K562 (cell line): ENCODE data around the gene ADGRB3. TPM values are rescaled to one million over a fixed set of nuclear protein-coding genes. Genes with fewer than 3 reads are reported as not detected.

ENCODE experiments used
- CEBPB ChIP-seq: fragments of 450-650 bp; IDR thresholded peaks from 2 replicates; pipeline ENCODE4 v1.6.1; 2016; ENCODE audit warnings: missing genetic modification characterization, missing compliant biosample characterization
- CXXC5 ChIP-seq: fragments of 250-450 bp; sonication (Bioruptor Pico); IDR thresholded peaks from 2 replicates; pipeline ENCODE4 v1.8.0; 2022; ENCODE audit warnings: inconsistent platforms, mild to moderate bottlenecking, moderate library complexity
- DPF2 ChIP-seq: fragments of 450-650 bp; IDR thresholded peaks from 2 replicates; pipeline ENCODE4 v1.6.1; 2016
- EHMT2 ChIP-seq: fragments of 450-650 bp; IDR thresholded peaks from 2 replicates; pipeline ENCODE4 v1.6.1; 2018; ENCODE audit warnings: antibody characterized with exemption
- FOXK2 ChIP-seq, 2 experiments: fragments of 450-650 bp; IDR thresholded peaks in 1 of 2; conservative IDR thresholded peaks in 1 of 2; 2 replicates each; pipeline ENCODE4 v1.6.1; 2016; ENCODE audit warnings: low read depth in 2 of 2, mild to moderate bottlenecking in 1 of 2
- HDGF ChIP-seq: fragments of 450-650 bp; IDR thresholded peaks from 2 replicates; pipeline ENCODE4 v1.6.1; 2016
- LEF1 ChIP-seq: fragments of 450-650 bp; IDR thresholded peaks from 2 replicates; pipeline ENCODE4 v1.6.1; 2016; ENCODE audit warnings: mild to moderate bottlenecking
- MTA2 ChIP-seq: fragments of 450-650 bp; IDR thresholded peaks from 2 replicates; pipeline ENCODE4 v1.6.1; 2016; ENCODE audit warnings: low read depth
- MXI1 ChIP-seq: IDR thresholded peaks from 2 replicates; pipeline ENCODE4 v1.6.1; 2011; ENCODE audit warnings: low read depth, mild to moderate bottlenecking, improper control_type of control experiment, low read length
- MYC ChIP-seq, 2 experiments: fragments of 250-450 bp in 1 of 2; sonication (Bioruptor Pico) in 1 of 2; IDR thresholded peaks; 2 replicates each; pipeline versions ENCODE4 v1.5.1 to v1.6.1; 2012 to 2021; ENCODE audit warnings: low read depth in 2 of 2, borderline replicate concordance in 1 of 2, improper control_type of control experiment in 1 of 2, low read length in 1 of 2, mild to moderate bottlenecking in 1 of 2, moderate library complexity in 1 of 2
- NCOR1 ChIP-seq: fragments of 450-650 bp; IDR thresholded peaks from 2 replicates; pipeline ENCODE4 v1.6.1; 2016; ENCODE audit warnings: mild to moderate bottlenecking, moderate library complexity
- NR2C2 ChIP-seq, 2 experiments: fragments of 200-800 bp in 1 of 2; sonication (Bioruptor generic) in 1 of 2; sonication (generic) in 1 of 2; formaldehyde crosslinking in 1 of 2; IDR thresholded peaks; 2 replicates each; pipeline versions ENCODE4 v1.6.1 to v1.8.0; 2016 to 2022; ENCODE audit warnings: mild to moderate bottlenecking in 1 of 2, missing compliant biosample characterization in 1 of 2, missing genetic modification characterization in 1 of 2, missing genetic modification reagents in 1 of 2
- SMAD4 ChIP-seq: fragments of 250-450 bp; sonication (Bioruptor Pico); conservative IDR thresholded peaks from 2 replicates; pipeline ENCODE4 v1.8.0; 2021; ENCODE audit warnings: inconsistent platforms, mild to moderate bottlenecking, moderate library complexity
- SMARCA4 ChIP-seq: fragments of 450-650 bp; IDR thresholded peaks from 2 replicates; pipeline ENCODE4 v1.6.1; 2016
- SOX6 ChIP-seq: fragments of 450-650 bp; IDR thresholded peaks from 2 replicates; pipeline ENCODE4 v1.6.1; 2014; ENCODE audit warnings: mild to moderate bottlenecking
- SRF ChIP-seq, 2 experiments: fragments of 250-450, 450-650 bp in 1 of 2; sonication (Bioruptor Pico) in 1 of 2; sonication (generic) in 1 of 2; formaldehyde crosslinking; IDR thresholded peaks; 2 replicates each; pipeline versions ENCODE4 v1.5.0 to v1.5.1; 2020 to 2022; ENCODE audit warnings: mild to moderate bottlenecking in 1 of 2, missing genetic modification reagents in 1 of 2
- TAF9B ChIP-seq: fragments of 450-650 bp; IDR thresholded peaks from 2 replicates; pipeline ENCODE4 v1.6.1; 2018; ENCODE audit warnings: mild to moderate bottlenecking; ENCODE audit not compliant: partially characterized antibody
- ZKSCAN3 ChIP-seq: fragments of 250-450 bp; sonication (Bioruptor Pico); IDR thresholded peaks from 2 replicates; pipeline ENCODE4 v1.4.0; 2020
- ZNF707 ChIP-seq: fragments of 250-450 bp; sonication (Bioruptor Pico); conservative IDR thresholded peaks from 2 replicates; pipeline ENCODE4 v1.8.0; 2022; ENCODE audit warnings: inconsistent platforms, mild to moderate bottlenecking, moderate library complexity
- polyA plus RNA-seq, 8 experiments: library from polyadenylated mRNA; depleted of rRNA in 4 of 8; stranded (reverse) in 5 of 8; unstranded in 3 of 8; fragments of >200 nt; fragmentation: Nextera tagmentation in 2 of 8; fragmentation: Illumina TruSeq in 1 of 8; extraction: Ambion mirVana in 2 of 8; extraction: Trizol in 1 of 8; gene quantifications; 2 replicates each; pipeline versions ENCODE4 v1.2.1 to v1.2.3, GENCODE V29; 2011 to 2014; ENCODE audit warnings: inconsistent platforms in 1 of 8, missing spikeins in 1 of 8
- total RNA-seq, 7 experiments: library from RNA; depleted of rRNA in 6 of 7; stranded (reverse); fragments of >200 nt in 6 of 7; fragmentation: Illumina TruSeq in 2 of 7; extraction: Trizol in 2 of 7; gene quantifications; 2 replicates each; pipeline versions ENCODE4 v1.2.1 to v1.2.3, GENCODE V29; 2011 to 2021; ENCODE audit warnings: low replicate concordance in 1 of 7
- TF ChIP-seq, protein P1 (sequence below), 2 experiments: fragments of 450-650 bp; IDR thresholded peaks; 2 replicates each; pipeline ENCODE4 v1.6.1; 2016
- TF ChIP-seq, protein P2 (sequence below): fragments of 200-800 bp; sonication (Bioruptor generic); IDR thresholded peaks from 2 replicates; pipeline ENCODE4 v1.6.1; 2017; ENCODE audit warnings: missing genetic modification characterization, missing compliant biosample characterization
- TF ChIP-seq, protein P3 (sequence below), 2 experiments: fragments of 450-650 bp; conservative IDR thresholded peaks; 2 replicates each; pipeline ENCODE4 v1.6.1; 2017; ENCODE audit warnings: mild to moderate bottlenecking in 2 of 2, moderate library complexity in 2 of 2
- TF ChIP-seq, protein P4 (sequence below): IDR thresholded peaks from 2 replicates; pipeline ENCODE4 v1.6.1; 2011; ENCODE audit warnings: borderline replicate concordance, low read depth, mild to moderate bottlenecking, moderate library complexity, low read length; ENCODE audit not compliant: insufficient read depth, poor library complexity, severe bottlenecking

The ADGRB3 gene
- total and polyA plus RNA-seq, 9 of the 15 experiments (the other 6 are each of a cell fraction or from before 2014, with no cell fraction given), result 0.90 to 7.8 (median 2.4) TPM

DNA sequence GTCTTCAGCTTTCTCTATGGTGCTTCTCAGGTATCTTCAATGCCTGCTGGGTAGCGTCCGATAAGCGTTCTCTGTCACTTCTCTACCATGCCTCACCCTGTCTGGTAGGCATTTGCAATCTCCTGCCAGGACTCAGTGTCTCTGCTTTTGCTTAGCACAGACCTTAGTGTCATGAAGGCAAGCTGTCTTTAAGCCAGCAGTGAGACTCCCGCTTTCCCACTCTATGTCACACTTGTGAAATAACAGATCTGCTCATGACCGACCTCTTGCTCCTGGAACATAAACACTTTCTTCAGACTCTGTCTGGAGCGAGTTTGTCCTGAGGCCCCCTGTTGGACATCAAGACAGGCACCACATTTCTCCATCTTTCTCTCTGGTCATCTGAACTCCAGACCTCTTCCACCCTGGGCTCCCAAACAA, 17.0 kb downstream of the ADGRB3 start (continued):
- TF ChIP-seq, protein P1, sequence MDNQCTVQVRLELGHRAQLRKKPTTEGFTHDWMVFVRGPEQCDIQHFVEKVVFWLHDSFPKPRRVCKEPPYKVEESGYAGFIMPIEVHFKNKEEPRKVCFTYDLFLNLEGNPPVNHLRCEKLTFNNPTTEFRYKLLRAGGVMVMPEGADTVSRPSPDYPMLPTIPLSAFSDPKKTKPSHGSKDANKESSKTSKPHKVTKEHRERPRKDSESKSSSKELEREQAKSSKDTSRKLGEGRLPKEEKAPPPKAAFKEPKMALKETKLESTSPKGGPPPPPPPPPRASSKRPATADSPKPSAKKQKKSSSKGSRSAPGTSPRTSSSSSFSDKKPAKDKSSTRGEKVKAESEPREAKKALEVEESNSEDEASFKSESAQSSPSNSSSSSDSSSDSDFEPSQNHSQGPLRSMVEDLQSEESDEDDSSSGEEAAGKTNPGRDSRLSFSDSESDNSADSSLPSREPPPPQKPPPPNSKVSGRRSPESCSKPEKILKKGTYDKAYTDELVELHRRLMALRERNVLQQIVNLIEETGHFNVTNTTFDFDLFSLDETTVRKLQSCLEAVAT (IDR thresholded peaks at IDR 0.05), result peak in 1 of 2 experiments; percentile 59; a peak in 1 of 4 replicates
- 0 out of 2 replicates have a peak, but pooled peaks have one; percentile 52 for TF ChIP-seq HDGF
- TF ChIP-seq SMARCA4, result peak; percentile 67
- TF ChIP-seq ZNF707 (CRISPR knock-in tag), result no peak
- peak; percentile 33 for TF ChIP-seq TAF9B
- TF ChIP-seq LEF1, result peak; percentile 71
- peak; percentile 61 for TF ChIP-seq CXXC5 (CRISPR knock-in tag)
- no peak for TF ChIP-seq NR2C2 (CRISPR knock-in tag; IDR thresholded peaks at IDR 0.05)
- TF ChIP-seq NR2C2 (tag; IDR thresholded peaks at IDR 0.05), result peak; percentile 46; the same call in 1 of the 2 replicates
- 0 out of 2 replicates have a peak, but pooled peaks have one; percentile 68 for TF ChIP-seq EHMT2
- peak; percentile 17; the same call in 1 of the 2 replicates for TF ChIP-seq NCOR1
- peak; percentile 74 for TF ChIP-seq DPF2
- TF ChIP-seq CEBPB (tag), result peak; percentile 64
- peak in 1 of 2 experiments; percentile 48; a peak in 1 of 4 replicates for TF ChIP-seq SRF (CRISPR knock-in tag; IDR thresholded peaks at IDR 0.05)
- peak in 1 of 2 experiments; percentile 33; a peak in 1 of 4 replicates for TF ChIP-seq FOXK2 (conservative IDR thresholded peaks at IDR 0.05 in 1 of 2, IDR thresholded peaks at IDR 0.05 in 1 of 2; ENCODE audit: low read depth in 2 of 2)
- TF ChIP-seq, protein P2, sequence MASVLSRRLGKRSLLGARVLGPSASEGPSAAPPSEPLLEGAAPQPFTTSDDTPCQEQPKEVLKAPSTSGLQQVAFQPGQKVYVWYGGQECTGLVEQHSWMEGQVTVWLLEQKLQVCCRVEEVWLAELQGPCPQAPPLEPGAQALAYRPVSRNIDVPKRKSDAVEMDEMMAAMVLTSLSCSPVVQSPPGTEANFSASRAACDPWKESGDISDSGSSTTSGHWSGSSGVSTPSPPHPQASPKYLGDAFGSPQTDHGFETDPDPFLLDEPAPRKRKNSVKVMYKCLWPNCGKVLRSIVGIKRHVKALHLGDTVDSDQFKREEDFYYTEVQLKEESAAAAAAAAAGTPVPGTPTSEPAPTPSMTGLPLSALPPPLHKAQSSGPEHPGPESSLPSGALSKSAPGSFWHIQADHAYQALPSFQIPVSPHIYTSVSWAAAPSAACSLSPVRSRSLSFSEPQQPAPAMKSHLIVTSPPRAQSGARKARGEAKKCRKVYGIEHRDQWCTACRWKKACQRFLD, result no peak
- TF ChIP-seq MTA2, result 0 out of 2 replicates have a peak, but pooled peaks have one; percentile 5
- TF ChIP-seq ZKSCAN3 (CRISPR knock-in tag), result no peak
- peak; percentile 85 for TF ChIP-seq SMAD4
- TF ChIP-seq MYC (IDR thresholded peaks at IDR 0.05; ENCODE audit: low read depth, low read length), result 0 out of 2 replicates have a peak, but pooled peaks have one; percentile 38
- no peak for TF ChIP-seq MYC (CRISPR knock-in tag; IDR thresholded peaks at IDR 0.05; ENCODE audit: borderline replicate concordance, low read depth)
- TF ChIP-seq, protein P3, sequence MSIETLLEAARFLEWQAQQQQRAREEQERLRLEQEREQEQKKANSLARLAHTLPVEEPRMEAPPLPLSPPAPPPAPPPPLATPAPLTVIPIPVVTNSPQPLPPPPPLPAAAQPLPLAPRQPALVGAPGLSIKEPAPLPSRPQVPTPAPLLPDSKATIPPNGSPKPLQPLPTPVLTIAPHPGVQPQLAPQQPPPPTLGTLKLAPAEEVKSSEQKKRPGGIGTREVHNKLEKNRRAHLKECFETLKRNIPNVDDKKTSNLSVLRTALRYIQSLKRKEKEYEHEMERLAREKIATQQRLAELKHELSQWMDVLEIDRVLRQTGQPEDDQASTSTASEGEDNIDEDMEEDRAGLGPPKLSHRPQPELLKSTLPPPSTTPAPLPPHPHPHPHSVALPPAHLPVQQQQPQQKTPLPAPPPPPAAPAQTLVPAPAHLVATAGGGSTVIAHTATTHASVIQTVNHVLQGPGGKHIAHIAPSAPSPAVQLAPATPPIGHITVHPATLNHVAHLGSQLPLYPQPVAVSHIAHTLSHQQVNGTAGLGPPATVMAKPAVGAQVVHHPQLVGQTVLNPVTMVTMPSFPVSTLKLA (conservative IDR thresholded peaks at IDR 0.05), result no peak
- TF ChIP-seq, protein P4, sequence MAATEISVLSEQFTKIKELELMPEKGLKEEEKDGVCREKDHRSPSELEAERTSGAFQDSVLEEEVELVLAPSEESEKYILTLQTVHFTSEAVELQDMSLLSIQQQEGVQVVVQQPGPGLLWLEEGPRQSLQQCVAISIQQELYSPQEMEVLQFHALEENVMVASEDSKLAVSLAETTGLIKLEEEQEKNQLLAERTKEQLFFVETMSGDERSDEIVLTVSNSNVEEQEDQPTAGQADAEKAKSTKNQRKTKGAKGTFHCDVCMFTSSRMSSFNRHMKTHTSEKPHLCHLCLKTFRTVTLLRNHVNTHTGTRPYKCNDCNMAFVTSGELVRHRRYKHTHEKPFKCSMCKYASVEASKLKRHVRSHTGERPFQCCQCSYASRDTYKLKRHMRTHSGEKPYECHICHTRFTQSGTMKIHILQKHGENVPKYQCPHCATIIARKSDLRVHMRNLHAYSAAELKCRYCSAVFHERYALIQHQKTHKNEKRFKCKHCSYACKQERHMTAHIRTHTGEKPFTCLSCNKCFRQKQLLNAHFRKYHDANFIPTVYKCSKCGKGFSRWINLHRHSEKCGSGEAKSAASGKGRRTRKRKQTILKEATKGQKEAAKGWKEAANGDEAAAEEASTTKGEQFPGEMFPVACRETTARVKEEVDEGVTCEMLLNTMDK, result peak; percentile 68
- no peak for TF ChIP-seq MXI1
- 0 out of 2 replicates have a peak, but pooled peaks have one; percentile 26 for TF ChIP-seq SOX6
